ENCODE results near the gene KRTAP12-4.

- TF ChIP-seq, protein P1, sequence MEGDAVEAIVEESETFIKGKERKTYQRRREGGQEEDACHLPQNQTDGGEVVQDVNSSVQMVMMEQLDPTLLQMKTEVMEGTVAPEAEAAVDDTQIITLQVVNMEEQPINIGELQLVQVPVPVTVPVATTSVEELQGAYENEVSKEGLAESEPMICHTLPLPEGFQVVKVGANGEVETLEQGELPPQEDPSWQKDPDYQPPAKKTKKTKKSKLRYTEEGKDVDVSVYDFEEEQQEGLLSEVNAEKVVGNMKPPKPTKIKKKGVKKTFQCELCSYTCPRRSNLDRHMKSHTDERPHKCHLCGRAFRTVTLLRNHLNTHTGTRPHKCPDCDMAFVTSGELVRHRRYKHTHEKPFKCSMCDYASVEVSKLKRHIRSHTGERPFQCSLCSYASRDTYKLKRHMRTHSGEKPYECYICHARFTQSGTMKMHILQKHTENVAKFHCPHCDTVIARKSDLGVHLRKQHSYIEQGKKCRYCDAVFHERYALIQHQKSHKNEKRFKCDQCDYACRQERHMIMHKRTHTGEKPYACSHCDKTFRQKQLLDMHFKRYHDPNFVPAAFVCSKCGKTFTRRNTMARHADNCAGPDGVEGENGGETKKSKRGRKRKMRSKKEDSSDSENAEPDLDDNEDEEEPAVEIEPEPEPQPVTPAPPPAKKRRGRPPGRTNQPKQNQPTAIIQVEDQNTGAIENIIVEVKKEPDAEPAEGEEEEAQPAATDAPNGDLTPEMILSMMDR (IDR thresholded peaks at IDR 0.05), result no peak
- no peak for TF ChIP-seq EP300 (IDR thresholded peaks at IDR 0.05; ENCODE audit: low read depth)
These were observed 10.6 kb downstream of the KRTAP12-4 start for GRCh38 chr21:44643741-44644310.
